Astrocyte (in vitro differentiated cells and primary cell): ENCODE measurements around the gene MTCL3.

Experiments used
- DNase-seq: peaks from one replicate; pipeline ENCODE4 v3.0.0-alpha.2; 2010; ENCODE audit warnings: low read depth
- FAIRE-seq: peaks from 2 replicates; lab custom pipeline; 2011; peaks lifted over from hg19 to GRCh38; lab: Jason Lieb, UNC
- H2AFZ ChIP-seq: 2 replicates; pipeline ENCODE4 v1.6.0; 2012; ENCODE audit warnings: low read depth, low read length, inconsistent platforms
- H3K27ac ChIP-seq: 2 replicates; pipeline ENCODE4 v1.5.1; 2011; ENCODE audit warnings: low read depth, low read length, inconsistent platforms
- H3K27me3 ChIP-seq: 2 replicates; pipeline ENCODE4 v1.6.0; 2011; ENCODE audit warnings: low read length, inconsistent platforms; ENCODE audit not compliant: insufficient read depth
- H3K36me3 ChIP-seq: 2 replicates; pipeline ENCODE4 v1.5.1; 2011; ENCODE audit warnings: low read length, inconsistent platforms; ENCODE audit not compliant: insufficient read depth
- H3K4me1 ChIP-seq: 2 replicates; pipeline ENCODE4 v1.5.1; 2011; ENCODE audit warnings: low read length, inconsistent platforms; ENCODE audit not compliant: insufficient read depth
- H3K4me2 ChIP-seq: 2 replicates; pipeline ENCODE4 v1.6.0; 2012; ENCODE audit warnings: low read length, inconsistent platforms
- H3K4me3 ChIP-seq: 2 replicates; pipeline ENCODE4 v1.5.1; 2011; ENCODE audit warnings: low read depth, mild to moderate bottlenecking, low read length, inconsistent platforms; ENCODE audit not compliant: insufficient read depth
- H3K79me2 ChIP-seq: 2 replicates; pipeline ENCODE4 v1.6.0; 2012; ENCODE audit warnings: mild to moderate bottlenecking, low read length, inconsistent platforms; ENCODE audit not compliant: insufficient read depth
- H3K9ac ChIP-seq: 2 replicates; pipeline ENCODE4 v1.6.0; 2012; ENCODE audit warnings: mild to moderate bottlenecking, low read length, inconsistent platforms
- H3K9me3 ChIP-seq: 2 replicates; pipeline ENCODE4 v1.5.1; 2012; ENCODE audit warnings: low read depth, mild to moderate bottlenecking, low read length, inconsistent platforms; ENCODE audit not compliant: insufficient read depth
- H4K20me1 ChIP-seq: 2 replicates; pipeline ENCODE4 v1.6.0; 2012; ENCODE audit warnings: low read length, inconsistent platforms; ENCODE audit not compliant: insufficient read depth
- H3K27ac Mint-ChIP-seq: one replicate; pipeline ENCODE4 v1.8.0; 2021; ENCODE audit warnings: mild to moderate bottlenecking, mixed read lengths; ENCODE audit not compliant: unreplicated experiment
- H3K27me3 Mint-ChIP-seq: one replicate; pipeline ENCODE4 v1.8.0; 2021; ENCODE audit warnings: low read depth, mixed read lengths; ENCODE audit not compliant: unreplicated experiment
- H3K36me3 Mint-ChIP-seq: one replicate; pipeline ENCODE4 v1.8.0; 2021; ENCODE audit warnings: low read depth, mixed read lengths; ENCODE audit not compliant: unreplicated experiment
- H3K4me1 Mint-ChIP-seq: one replicate; pipeline ENCODE4 v1.8.0; 2021; ENCODE audit warnings: low read depth, mixed read lengths; ENCODE audit not compliant: unreplicated experiment
- H3K4me3 Mint-ChIP-seq: one replicate; pipeline ENCODE4 v1.8.0; 2021; ENCODE audit warnings: mild to moderate bottlenecking, moderate library complexity, mixed read lengths; ENCODE audit not compliant: unreplicated experiment
- H3K9me3 Mint-ChIP-seq: one replicate; pipeline ENCODE4 v1.8.0; 2021; ENCODE audit warnings: mild to moderate bottlenecking, mixed read lengths; ENCODE audit not compliant: unreplicated experiment
- CTCF ChIP-seq: IDR thresholded peaks from 2 replicates; pipeline ENCODE4 v1.5.1; 2011; ENCODE audit warnings: low read depth, mild to moderate bottlenecking, inconsistent platforms, low read length, moderate library complexity; ENCODE audit not compliant: insufficient read depth
- EZH2 ChIP-seq: IDR thresholded peaks from 2 replicates; pipeline ENCODE4 v1.6.1; 2012; ENCODE audit warnings: mild to moderate bottlenecking, low read length, inconsistent platforms; ENCODE audit not compliant: insufficient read depth

MTCL3 gene

GRCh38 chr6:127518710-127519468, at the start of gene MTCL3:
Gene MTCL3 (minus strand): TSS chr6:127519335.
- TF ChIP-seq EZH2 (no peak), CTCF (no peak)
- Histone ChIP-seq H3K9me3 (no peaks in the 10 kb centered on the region), H3K4me2 (peak within 1 kb of the TSS; percentile 86), H3K27me3 (no peaks in the 10 kb centered on the region), H3K4me1 (peaks cover 12% of the 10 kb centered on the region), H3K79me2 (peaks cover 21% of the 10 kb centered on the region), H4K20me1 (peaks cover 13% of the 10 kb centered on the region), H2AFZ (peak within 1 kb of the TSS; percentile 81), H3K36me3 (no peaks in the 10 kb centered on the region), H3K9ac (peak within 1 kb of the TSS; percentile 80), H3K27ac (peak within 1 kb of the TSS; percentile 67), H3K4me3 (peak within 1 kb of the TSS; percentile 70)
- DNase-seq (peak; percentile 82), FAIRE-seq (no peak)
- Mint-ChIP-seq H3K27ac (peak within 1 kb of the TSS; percentile 79), H3K4me3 (peak within 1 kb of the TSS; percentile 96), H3K4me1 (peaks cover 20% of the 10 kb centered on the region), H3K9me3 (peaks cover 2% of the 10 kb centered on the region), H3K27me3 (peaks cover 2% of the 10 kb centered on the region), H3K36me3 (no peaks in the 10 kb centered on the region)

GRCh38 chr6:127567476-127567875, 48.3 kb upstream of the MTCL3 start:
- no peak overlapping the region for H3K9ac ChIP-seq
- H3K36me3 ChIP-seq: no peaks in the 10 kb centered on the region
- no peaks in the 10 kb centered on the region for H3K79me2 ChIP-seq
- DNase-seq: no peak
- no peak overlapping the region for H2AFZ ChIP-seq
- no peaks in the 10 kb centered on the region for H3K4me1 ChIP-seq
- Mint-ChIP-seq H3K9me3 (no peaks in the 10 kb centered on the region), H3K27me3 (no peaks in the 10 kb centered on the region), H3K27ac (no peak overlapping the region), H3K4me1 (peaks cover 15% of the 10 kb centered on the region), H3K36me3 (no peaks in the 10 kb centered on the region), H3K4me3 (no peak overlapping the region)
- no peak overlapping the region for H3K4me2 ChIP-seq
- H3K4me3 ChIP-seq: no peak overlapping the region
- H3K27ac ChIP-seq: no peak overlapping the region
- H4K20me1 ChIP-seq: no peaks in the 10 kb centered on the region
- no peaks in the 10 kb centered on the region for H3K9me3 ChIP-seq
- FAIRE-seq: no peak
- no peaks in the 10 kb centered on the region for H3K27me3 ChIP-seq
- TF ChIP-seq EZH2: no peak
- TF ChIP-seq CTCF: no peak

- DNase-seq (peak; percentile 83), FAIRE-seq (no peak)
- Mint-ChIP-seq H3K27ac (peak overlapping the region; percentile 30), H3K36me3 (no peaks in the 10 kb centered on the region), H3K4me3 (no peak overlapping the region), H3K27me3 (no peaks in the 10 kb centered on the region), H3K4me1 (peaks cover 15% of the 10 kb centered on the region), H3K9me3 (no peaks in the 10 kb centered on the region)
- H3K36me3 ChIP-seq: no peaks in the 10 kb centered on the region
- no peak overlapping the region for H3K4me2 ChIP-seq
- H3K4me3 ChIP-seq: no peak overlapping the region
- H3K4me1 ChIP-seq: no peaks in the 10 kb centered on the region
- H3K27me3 ChIP-seq: no peaks in the 10 kb centered on the region
- no peak overlapping the region for H3K27ac ChIP-seq
- no peaks in the 10 kb centered on the region for H4K20me1 ChIP-seq
- no peak overlapping the region for H2AFZ ChIP-seq
- TF ChIP-seq CTCF (no peak), EZH2 (no peak)
- H3K79me2 ChIP-seq: no peaks in the 10 kb centered on the region
- H3K9me3 ChIP-seq: no peaks in the 10 kb centered on the region
- no peak overlapping the region for H3K9ac ChIP-seq
Observed at GRCh38 chr6:127566651-127567050, 47.5 kb upstream of the MTCL3 start.
